Smooth muscle cell (in vitro differentiated cells): Measurements from ENCODE around the gene TNNC2. TPM values are rescaled to one million over a fixed set of nuclear protein-coding genes. Genes with fewer than 3 reads are reported as not detected.

ENCODE experiments used
- polyA plus RNA-seq: library from polyadenylated mRNA; unstranded; fragments of >200 nt; fragmentation: Nextera tagmentation; extraction: Ambion mirVana; gene quantifications from 2 replicates; pipeline ENCODE4 v1.2.1, GENCODE V29; 2016
- small RNA-seq: library from RNA; depleted of rRNA; stranded (forward); fragments of <200 nt; gene quantifications from one replicate; pipeline ENCODE3, GENCODE V24; 2014
- total RNA-seq: library from RNA; depleted of rRNA; stranded (reverse); fragments of >200 nt; gene quantifications from 2 replicates; pipeline ENCODE4 v1.2.3, GENCODE V29; 2014

TNNC2 gene
- total and polyA plus RNA-seq, 2 experiments from 2014 or later, result 0.78 to 1.7 TPM

Small RNA genes lying within 50 kb of the gene (small RNA-seq; reads per million reads assigned to genes)
- not detected for gene RNU6ATAC38P

Other genes starting within 250 kb of the TNNC2 start
- gene WFDC8, start 248.0 kb downstream of the TNNC2 start, total RNA-seq, result not detected in 2 replicates
- gene WFDC8, start 248.0 kb downstream of the TNNC2 start, polyA plus RNA-seq, result not detected in 2 replicates
- not detected in 2 replicates for gene WFDC10A, start 197.6 kb downstream of the TNNC2 start, total RNA-seq
- gene WFDC10A, start 197.6 kb downstream of the TNNC2 start, polyA plus RNA-seq, result not detected in 2 replicates
- gene WFDC9, start 196.0 kb downstream of the TNNC2 start, total RNA-seq, result not detected in 2 replicates
- not detected in 2 replicates for gene WFDC9, start 196.0 kb downstream of the TNNC2 start, polyA plus RNA-seq
- not detected in 2 replicates for gene WFDC11, start 157.1 kb downstream of the TNNC2 start, total RNA-seq
- gene WFDC11, start 157.1 kb downstream of the TNNC2 start, polyA plus RNA-seq, result not detected in 2 replicates
- gene WFDC13, start 125.3 kb downstream of the TNNC2 start, total RNA-seq, result not detected in 2 replicates
- gene WFDC13, start 125.3 kb downstream of the TNNC2 start, polyA plus RNA-seq, result not detected in 2 replicates
- not detected in 2 replicates for gene WFDC10B, start 122.3 kb downstream of the TNNC2 start, total RNA-seq
- gene WFDC10B, start 122.3 kb downstream of the TNNC2 start, polyA plus RNA-seq, result 0.31 TPM in 1 of 2 replicates, not detected in the other
- not detected in 2 replicates for gene SPINT4, start 105.0 kb downstream of the TNNC2 start, total RNA-seq
- gene SPINT4, start 105.0 kb downstream of the TNNC2 start, polyA plus RNA-seq, result not detected in 2 replicates
- not detected in 2 replicates for gene WFDC3, start 35.4 kb downstream of the TNNC2 start, total RNA-seq
- gene WFDC3, start 35.4 kb downstream of the TNNC2 start, polyA plus RNA-seq, result 0.64 TPM in 1 of 2 replicates, not detected in the other
- 15.3 and 19.4 TPM in 2 replicates for gene DNTTIP1, start 35.4 kb downstream of the TNNC2 start, total RNA-seq
- gene DNTTIP1, start 35.4 kb downstream of the TNNC2 start, polyA plus RNA-seq, result 52.6 and 55.4 TPM in 2 replicates
- gene UBE2C, start 14.7 kb downstream of the TNNC2 start, total RNA-seq, result 25.8 and 35.1 TPM in 2 replicates
- gene UBE2C, start 14.7 kb downstream of the TNNC2 start, polyA plus RNA-seq, result 61.2 and 66.5 TPM in 2 replicates
- gene SNX21, start 6.5 kb upstream of the TNNC2 start, total RNA-seq, result 10.9 and 14.7 TPM in 2 replicates
- gene SNX21, start 6.5 kb upstream of the TNNC2 start, polyA plus RNA-seq, result 14.4 and 17.8 TPM in 2 replicates
- gene ACOT8, start 30.1 kb upstream of the TNNC2 start, total RNA-seq, result 30.2 and 31.9 TPM in 2 replicates
- gene ACOT8, start 30.1 kb upstream of the TNNC2 start, polyA plus RNA-seq, result 32.6 and 43.8 TPM in 2 replicates
- gene ZSWIM3, start 30.3 kb upstream of the TNNC2 start, total RNA-seq, result 4.9 and 6.5 TPM in 2 replicates
- gene ZSWIM3, start 30.3 kb upstream of the TNNC2 start, polyA plus RNA-seq, result 1.4 and 2.1 TPM in 2 replicates
- gene ZSWIM1, start 53.9 kb upstream of the TNNC2 start, total RNA-seq, result 10.5 and 12.2 TPM in 2 replicates
- gene ZSWIM1, start 53.9 kb upstream of the TNNC2 start, polyA plus RNA-seq, result 5.7 and 6.7 TPM in 2 replicates
- gene SPATA25, start 60.3 kb upstream of the TNNC2 start, total RNA-seq, result 0.54 and 1.2 TPM in 2 replicates
- 0.43 TPM in 1 of 2 replicates, not detected in the other for gene SPATA25, start 60.3 kb upstream of the TNNC2 start, polyA plus RNA-seq
- gene NEURL2, start 63.9 kb upstream of the TNNC2 start, total RNA-seq, result 0.31 and 3.3 TPM in 2 replicates
- 3.7 and 4.7 TPM in 2 replicates for gene NEURL2, start 63.9 kb upstream of the TNNC2 start, polyA plus RNA-seq
- 74.8 and 79.7 TPM in 2 replicates for gene CTSA, start 64.0 kb upstream of the TNNC2 start, total RNA-seq
- 132 and 138 TPM in 2 replicates for gene CTSA, start 64.0 kb upstream of the TNNC2 start, polyA plus RNA-seq
- 81.0 and 93.3 TPM in 2 replicates for gene PLTP, start 84.8 kb upstream of the TNNC2 start, total RNA-seq
- gene PLTP, start 84.8 kb upstream of the TNNC2 start, polyA plus RNA-seq, result 197 and 262 TPM in 2 replicates
- 13.5 and 15.4 TPM in 2 replicates for gene PCIF1, start 107.4 kb upstream of the TNNC2 start, total RNA-seq
- gene PCIF1, start 107.4 kb upstream of the TNNC2 start, polyA plus RNA-seq, result 37.2 and 38.9 TPM in 2 replicates
- 11.2 and 11.6 TPM in 2 replicates for gene ZNF335, start 144.9 kb upstream of the TNNC2 start, total RNA-seq
- gene ZNF335, start 144.9 kb upstream of the TNNC2 start, polyA plus RNA-seq, result 14.2 and 20.7 TPM in 2 replicates
- 4.9 and 6.3 TPM in 2 replicates for gene MMP9, start 181.6 kb upstream of the TNNC2 start, total RNA-seq
- gene MMP9, start 181.6 kb upstream of the TNNC2 start, polyA plus RNA-seq, result 5.9 and 27.2 TPM in 2 replicates
- 0.09 and 0.40 TPM in 2 replicates for gene SLC12A5, start 201.9 kb upstream of the TNNC2 start, total RNA-seq
- 1.2 and 1.3 TPM in 2 replicates for gene SLC12A5, start 201.9 kb upstream of the TNNC2 start, polyA plus RNA-seq